NCI-H2171 treated with DMSO at 0.1 percent for 48 hours (cell line): ENCODE measurements around the gene FHL1.

Source experiments
- DNase-seq: peaks from one replicate; lab custom pipeline; 2025; lab: John Stamatoyannopoulos, UW

Gene FHL1

GRCh38 chrX:136185401-136186022 lies 38.2 kb downstream of the FHL1 start:
- no peak for DNase-seq

- DNase-seq: no peak
These were observed 38.7 kb downstream of the FHL1 start for GRCh38 chrX:136186023-136186413.

GRCh38 chrX:136189222-136189621 lies 41.9 kb downstream of the FHL1 start:
- DNase-seq: no peak

- no peak for DNase-seq
These were observed 42.8 kb downstream of the FHL1 start for GRCh38 chrX:136190038-136190713.

- no peak for DNase-seq
These were observed 43.8 kb downstream of the FHL1 start for GRCh38 chrX:136191171-136191570.

GRCh38 chrX:136192135-136192534 lies 44.8 kb downstream of the FHL1 start:
- DNase-seq: no peak

- DNase-seq: no peak
These were observed 45.6 kb downstream of the FHL1 start for GRCh38 chrX:136192839-136193414.

- no peak for DNase-seq
These were observed 46.4 kb downstream of the FHL1 start for GRCh38 chrX:136193771-136194170.

GRCh38 chrX:136194536-136194935 lies 47.2 kb downstream of the FHL1 start:
- no peak for DNase-seq

- DNase-seq: no peak
These were observed 47.9 kb downstream of the FHL1 start for GRCh38 chrX:136195247-136195646.

- no peak for DNase-seq
These were observed 49.4 kb downstream of the FHL1 start for GRCh38 chrX:136196691-136197155.

- DNase-seq: no peak
These were observed 50.7 kb downstream of the FHL1 start for GRCh38 chrX:136198010-136198409.

- no peak for DNase-seq
These were observed 51.4 kb downstream of the FHL1 start for GRCh38 chrX:136198678-136199243.

GRCh38 chrX:136199365-136199764 lies 52.0 kb downstream of the FHL1 start:
- no peak for DNase-seq

- DNase-seq: no peak
These were observed 53.1 kb downstream of the FHL1 start for GRCh38 chrX:136200466-136200865.

- DNase-seq: no peak
These were observed 54.3 kb downstream of the FHL1 start for GRCh38 chrX:136201601-136202000.

- no peak for DNase-seq
These were observed 55.6 kb downstream of the FHL1 start for GRCh38 chrX:136202889-136203288.

- DNase-seq: no peak
These were observed 56.1 kb downstream of the FHL1 start for GRCh38 chrX:136203438-136203837.

- DNase-seq: no peak
These were observed 56.6 kb downstream of the FHL1 start for GRCh38 chrX:136203951-136204350.

GRCh38 chrX:136204571-136204970 lies 57.2 kb downstream of the FHL1 start:
- DNase-seq: no peak

- DNase-seq: no peak
These were observed 58.6 kb downstream of the FHL1 start for GRCh38 chrX:136205882-136206380.

GRCh38 chrX:136206916-136207315 lies 59.6 kb downstream of the FHL1 start:
- DNase-seq: no peak

GRCh38 chrX:136207546-136207945 lies 60.2 kb downstream of the FHL1 start:
- DNase-seq: no peak
